ENCODE data around the gene ATRNL1.

- TF ChIP-seq, protein P1, sequence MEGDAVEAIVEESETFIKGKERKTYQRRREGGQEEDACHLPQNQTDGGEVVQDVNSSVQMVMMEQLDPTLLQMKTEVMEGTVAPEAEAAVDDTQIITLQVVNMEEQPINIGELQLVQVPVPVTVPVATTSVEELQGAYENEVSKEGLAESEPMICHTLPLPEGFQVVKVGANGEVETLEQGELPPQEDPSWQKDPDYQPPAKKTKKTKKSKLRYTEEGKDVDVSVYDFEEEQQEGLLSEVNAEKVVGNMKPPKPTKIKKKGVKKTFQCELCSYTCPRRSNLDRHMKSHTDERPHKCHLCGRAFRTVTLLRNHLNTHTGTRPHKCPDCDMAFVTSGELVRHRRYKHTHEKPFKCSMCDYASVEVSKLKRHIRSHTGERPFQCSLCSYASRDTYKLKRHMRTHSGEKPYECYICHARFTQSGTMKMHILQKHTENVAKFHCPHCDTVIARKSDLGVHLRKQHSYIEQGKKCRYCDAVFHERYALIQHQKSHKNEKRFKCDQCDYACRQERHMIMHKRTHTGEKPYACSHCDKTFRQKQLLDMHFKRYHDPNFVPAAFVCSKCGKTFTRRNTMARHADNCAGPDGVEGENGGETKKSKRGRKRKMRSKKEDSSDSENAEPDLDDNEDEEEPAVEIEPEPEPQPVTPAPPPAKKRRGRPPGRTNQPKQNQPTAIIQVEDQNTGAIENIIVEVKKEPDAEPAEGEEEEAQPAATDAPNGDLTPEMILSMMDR (IDR thresholded peaks at IDR 0.05; ENCODE audit: low read length): no peak
- no peak for TF ChIP-seq EZH2 (IDR thresholded peaks at IDR 0.05; ENCODE audit: borderline replicate concordance, low read length)
Observed at GRCh38 chr10:115095758-115096157, 2.6 kb downstream of the ATRNL1 start.

Data from OCI-LY1 (cell line).